Measurements from ENCODE around the gene GINS2. TPM values are rescaled to one million over a fixed set of nuclear protein-coding genes. Genes with fewer than 3 reads are reported as not detected.

The GINS2 gene
- total RNA-seq, 3 donors from 2014 or later = 60.6 to 65.8 (median 62.7) TPM

DNA sequence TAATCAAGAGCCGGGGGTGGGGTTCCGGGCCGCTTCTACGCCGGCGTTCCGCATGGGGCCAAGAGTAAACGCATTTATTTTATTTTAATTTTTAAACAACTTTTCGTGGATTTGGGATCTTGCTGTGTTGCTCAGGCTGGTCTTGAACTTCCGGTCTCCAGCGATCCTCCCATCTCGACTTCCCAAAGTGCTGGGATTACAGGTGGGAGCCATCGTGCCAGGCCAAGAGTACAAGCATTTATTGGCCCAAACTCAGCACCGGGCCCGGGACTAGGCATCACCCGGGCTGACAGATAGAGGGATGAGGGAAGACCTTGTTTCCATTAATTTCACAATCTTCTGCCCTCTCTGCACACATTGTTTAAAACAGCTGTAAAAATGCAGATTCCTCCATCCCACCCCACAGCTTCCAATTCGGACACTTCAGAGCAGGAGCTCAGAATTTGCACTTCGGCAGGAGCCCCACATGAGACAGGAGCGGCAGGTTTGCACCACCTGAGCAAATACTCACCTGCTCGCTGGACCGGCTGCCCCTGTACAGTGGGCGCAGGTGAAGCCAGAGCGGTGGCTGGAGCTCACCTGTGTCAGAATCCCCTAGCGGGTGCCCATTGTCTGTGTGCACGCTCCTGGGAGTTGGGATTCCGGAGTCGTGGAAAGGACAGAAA, 663 bp upstream of the GINS2 start:
- Mint-ChIP-seq H3K27me3 (ENCODE audit: low read depth) (peaks cover 9% of the 10 kb centered on the region), H3K9me3 (no peaks in the 10 kb centered on the region), H3K4me3 (peak overlapping the region; percentile 57), H3K36me3 (ENCODE audit: insufficient read depth) (peaks cover 3% of the 10 kb centered on the region), H3K4me1 (ENCODE audit: low read depth) (peaks cover 6% of the 10 kb centered on the region)
- ATAC-seq (no peak), DNase-seq (no peak)

DNA sequence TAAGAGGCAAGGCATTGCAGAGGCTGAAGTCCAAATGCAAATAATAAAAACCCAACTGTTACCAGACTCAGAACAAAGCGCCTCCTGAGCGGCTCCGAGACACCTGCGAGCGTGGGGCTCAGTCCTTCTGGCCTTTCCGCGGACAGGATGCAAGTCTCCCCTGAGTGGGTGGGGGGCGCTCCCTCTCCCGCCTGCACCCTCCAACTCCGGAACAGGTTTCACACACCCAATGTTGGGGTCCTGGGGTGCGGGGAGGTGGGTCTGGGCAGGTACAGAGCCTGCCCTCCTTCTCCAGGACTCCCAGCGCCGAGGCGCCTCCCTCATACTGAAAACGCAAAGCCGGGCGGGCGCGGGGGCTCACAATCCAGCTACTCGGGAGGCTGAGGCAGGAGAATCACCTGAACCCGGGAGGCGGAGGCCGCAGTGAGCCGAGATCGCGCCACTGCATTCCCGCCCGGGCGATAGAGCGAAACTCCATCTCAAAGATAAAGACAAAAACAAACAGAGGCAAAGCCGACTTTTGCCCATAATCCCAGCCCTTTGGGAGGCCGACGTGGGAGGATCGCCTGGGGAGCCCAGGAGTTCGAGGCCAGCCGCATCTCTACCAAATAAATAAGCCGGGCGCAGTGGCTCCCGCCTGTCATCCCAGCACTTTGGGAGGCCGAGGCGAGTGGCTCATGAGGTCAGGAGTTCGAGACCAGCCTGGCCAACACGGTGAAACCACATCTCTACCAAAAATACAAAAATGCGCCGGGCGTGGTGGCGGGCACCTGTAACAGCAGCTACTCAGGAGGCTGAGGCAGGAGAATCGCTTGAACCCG, 893 bp downstream of the GINS2 start:
- no peak for DNase-seq
- Mint-ChIP-seq H3K9me3 (no peaks in the 10 kb centered on the region), H3K27me3 (ENCODE audit: low read depth) (peaks cover 3% of the 10 kb centered on the region), H3K4me1 (ENCODE audit: low read depth) (peaks cover 6% of the 10 kb centered on the region), H3K36me3 (ENCODE audit: insufficient read depth) (peaks cover 5% of the 10 kb centered on the region), H3K4me3 (peak overlapping the region; percentile 86)
- peak; percentile 1 to 13 for ATAC-seq

DNA sequence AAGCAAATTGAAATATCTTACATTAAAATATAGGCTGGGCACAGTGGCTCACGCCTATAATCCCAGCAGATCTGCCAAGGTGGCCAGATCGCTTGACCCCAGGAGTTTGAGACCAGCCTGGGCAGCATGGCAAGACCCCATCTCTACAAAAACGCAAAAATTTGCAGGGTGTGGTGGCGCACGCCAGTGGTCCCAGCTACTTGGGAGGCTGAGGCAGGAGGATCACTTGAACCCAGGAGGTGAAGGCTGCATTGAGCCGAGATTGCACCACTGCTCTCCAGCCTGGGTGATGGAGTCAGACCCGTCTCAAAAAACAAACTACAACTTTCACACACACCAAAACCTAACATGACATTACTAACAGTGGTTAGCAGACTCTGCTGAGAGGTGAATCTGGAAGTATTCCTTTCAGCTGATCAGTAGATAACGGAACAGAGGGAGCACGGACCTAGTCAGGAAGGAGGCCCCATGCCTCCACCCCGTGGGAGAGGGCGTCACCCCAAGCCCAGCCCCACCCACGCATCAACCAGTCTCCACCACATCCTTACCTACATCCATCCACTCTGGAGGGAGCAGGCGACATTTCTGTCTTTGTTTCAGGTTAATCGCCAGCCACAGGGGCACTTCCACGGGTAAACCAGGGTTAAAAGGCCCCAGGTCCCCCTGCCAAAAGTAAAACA, 1.7 kb downstream of the GINS2 start:
- Mint-ChIP-seq H3K9me3 (no peaks in the 10 kb centered on the region), H3K27me3 (ENCODE audit: low read depth) (no peaks in the 10 kb centered on the region), H3K4me3 (peak overlapping the region; percentile 86), H3K4me1 (ENCODE audit: low read depth) (peaks cover 6% of the 10 kb centered on the region), H3K36me3 (ENCODE audit: insufficient read depth) (peaks cover 5% of the 10 kb centered on the region)
- ATAC-seq (no peak), DNase-seq (no peak)

DNA sequence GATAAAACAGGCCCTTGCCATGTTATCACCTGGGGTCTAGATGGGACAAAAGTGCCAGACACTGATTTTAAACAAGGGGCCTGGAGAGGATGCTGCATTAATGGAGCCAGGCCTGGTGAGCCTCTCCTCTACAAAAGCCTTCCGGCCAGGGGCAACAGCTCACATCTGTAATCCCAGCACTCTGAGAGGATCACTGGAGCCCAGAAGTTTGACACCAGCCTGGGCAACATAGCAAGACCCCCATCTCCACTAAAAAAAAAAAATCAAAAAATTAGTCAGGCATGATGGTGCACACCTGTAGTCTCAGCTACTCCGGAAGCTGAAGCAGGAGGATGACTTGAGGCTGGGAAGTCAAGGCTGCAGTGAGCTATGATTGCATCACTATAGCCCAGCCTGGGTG, 3.5 kb downstream of the GINS2 start:
- ATAC-seq (no peak), DNase-seq (no peak)
- Mint-ChIP-seq H3K36me3 (ENCODE audit: insufficient read depth) (peaks cover 15% of the 10 kb centered on the region), H3K4me3 (no peak overlapping the region), H3K27me3 (ENCODE audit: low read depth) (no peaks in the 10 kb centered on the region), H3K4me1 (ENCODE audit: low read depth) (peaks cover 11% of the 10 kb centered on the region), H3K9me3 (no peaks in the 10 kb centered on the region)

DNA sequence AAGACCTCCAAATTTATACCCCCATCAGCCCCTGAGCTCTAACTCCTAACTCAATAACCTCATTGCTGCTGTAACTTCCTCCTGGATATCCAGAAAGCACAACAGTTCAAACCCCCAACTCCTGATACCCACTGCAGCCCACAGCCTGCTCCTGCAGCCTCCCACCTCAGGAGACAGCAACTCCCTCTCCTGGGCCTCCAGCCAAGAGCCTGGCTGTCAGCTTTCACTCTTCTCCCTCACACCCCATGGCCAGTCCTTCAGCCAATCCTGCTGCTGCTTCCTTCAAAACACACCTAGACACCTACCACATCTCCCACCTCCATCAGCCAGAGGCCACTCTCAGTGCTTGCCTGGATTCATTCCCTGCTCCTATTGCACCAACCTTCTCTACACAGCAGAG, 5.4 kb downstream of the GINS2 start:
- Mint-ChIP-seq H3K9me3 (no peaks in the 10 kb centered on the region), H3K27me3 (ENCODE audit: low read depth) (no peaks in the 10 kb centered on the region), H3K36me3 (ENCODE audit: insufficient read depth) (peaks cover 15% of the 10 kb centered on the region), H3K4me3 (no peak overlapping the region), H3K4me1 (ENCODE audit: low read depth) (peaks cover 11% of the 10 kb centered on the region)
- DNase-seq (no peak), ATAC-seq (no peak)

DNA sequence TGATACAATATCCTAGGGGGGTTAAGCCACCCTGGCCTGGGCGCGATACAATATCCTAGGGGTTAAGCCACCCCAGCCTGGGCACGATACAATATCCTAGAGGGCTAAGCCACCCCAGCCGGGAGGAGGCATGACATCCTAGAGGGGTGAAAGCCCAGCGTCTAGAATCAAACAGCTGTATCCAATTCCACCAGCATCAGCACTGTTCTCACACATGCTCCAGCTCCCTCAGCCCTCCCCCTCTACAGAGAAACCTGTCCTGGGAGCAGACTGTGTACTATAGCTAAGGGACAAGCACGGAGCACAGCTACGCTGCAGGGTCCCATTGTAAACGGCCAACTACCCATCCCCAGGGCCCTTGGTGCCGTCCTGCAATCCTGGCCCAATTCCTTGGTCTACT, 6.2 kb downstream of the GINS2 start:
- Mint-ChIP-seq H3K36me3 (ENCODE audit: insufficient read depth) (peaks cover 15% of the 10 kb centered on the region), H3K27me3 (ENCODE audit: low read depth) (no peaks in the 10 kb centered on the region), H3K9me3 (no peaks in the 10 kb centered on the region), H3K4me1 (ENCODE audit: low read depth) (peaks cover 11% of the 10 kb centered on the region), H3K4me3 (no peak overlapping the region)
- ATAC-seq (no peak), DNase-seq (no peak)

DNA sequence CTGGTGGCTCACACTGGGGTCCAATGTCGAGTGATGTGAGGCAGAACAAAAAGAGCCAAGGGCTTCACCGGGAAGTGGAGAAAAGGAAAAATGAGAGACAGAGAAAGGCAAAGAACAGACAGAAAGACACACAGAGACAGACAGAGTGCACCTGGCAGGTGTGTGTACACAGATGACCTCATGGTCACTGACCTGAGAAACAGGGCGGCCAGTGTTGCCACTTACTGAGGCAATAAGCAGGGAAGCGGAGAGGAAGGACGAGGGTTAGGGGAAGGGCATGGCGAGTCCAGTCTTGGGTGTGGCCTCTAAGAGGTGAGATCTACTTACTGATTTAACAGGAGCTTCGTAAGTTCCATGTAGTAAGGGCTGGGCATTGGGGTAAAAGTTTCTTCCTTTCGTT, 7.5 kb downstream of the GINS2 start:
- Mint-ChIP-seq H3K4me1 (ENCODE audit: low read depth) (peaks cover 6% of the 10 kb centered on the region), H3K27me3 (ENCODE audit: low read depth) (no peaks in the 10 kb centered on the region), H3K4me3 (no peak overlapping the region), H3K36me3 (ENCODE audit: insufficient read depth) (peaks cover 12% of the 10 kb centered on the region), H3K9me3 (no peaks in the 10 kb centered on the region)
- DNase-seq (no peak), ATAC-seq (no peak)

DNA sequence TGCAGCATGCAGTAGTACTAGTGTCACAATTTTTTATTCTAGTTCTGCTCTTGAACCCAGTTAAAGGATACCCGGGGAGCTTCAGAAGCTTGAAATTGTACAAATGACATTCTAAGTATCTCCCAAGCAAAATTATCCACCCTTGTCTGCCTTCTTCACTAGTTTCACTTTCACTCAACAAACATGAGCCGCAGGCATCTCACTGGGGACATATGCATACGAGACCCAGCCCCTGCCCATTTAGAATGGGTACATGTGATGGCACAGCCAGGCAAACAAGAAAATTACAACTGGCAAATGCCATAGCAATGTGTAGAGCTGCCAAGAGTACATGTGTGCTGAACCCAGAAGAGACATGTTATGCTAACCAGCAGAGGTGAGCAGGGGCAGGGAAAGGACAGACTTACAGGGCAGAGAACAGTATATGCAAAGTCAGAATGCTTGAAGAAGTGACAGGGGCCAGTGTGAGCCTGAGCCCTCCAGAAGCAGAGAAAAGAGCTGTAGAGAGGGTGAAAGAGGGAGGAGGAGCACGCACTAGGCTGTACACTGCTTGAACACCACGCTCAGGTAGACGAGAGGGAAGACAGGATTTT, 8.3 kb downstream of the GINS2 start:
- peaks cover 6% of the 10 kb centered on the region for H3K4me1 Mint-ChIP-seq (ENCODE audit: low read depth)
- ATAC-seq (no peak), DNase-seq (no peak)
- H3K9me3 Mint-ChIP-seq = no peaks in the 10 kb centered on the region
- peaks cover 12% of the 10 kb centered on the region for H3K36me3 Mint-ChIP-seq (ENCODE audit: insufficient read depth)
- peak overlapping the region; percentile 12 for H3K4me3 Mint-ChIP-seq
- no peaks in the 10 kb centered on the region for H3K27me3 Mint-ChIP-seq (ENCODE audit: low read depth)

DNA sequence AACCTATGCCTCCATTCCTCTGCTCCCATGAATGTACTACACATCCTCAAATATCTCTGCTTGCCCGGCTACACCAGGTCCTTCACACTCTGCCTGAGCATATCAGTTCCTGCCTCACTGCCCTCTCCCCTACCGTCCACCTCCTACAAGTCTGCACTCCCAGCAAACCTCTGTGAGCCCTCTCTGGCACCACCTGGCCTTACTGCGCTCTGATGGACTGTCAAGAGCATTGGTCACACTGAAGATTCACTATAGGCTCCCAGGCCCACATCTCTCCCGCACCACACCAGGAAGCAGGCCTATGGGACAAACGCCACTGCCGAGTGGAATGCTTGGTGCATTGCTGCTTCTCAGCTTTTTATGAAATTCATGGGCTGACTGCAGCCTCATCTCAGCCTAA, 8.9 kb downstream of the GINS2 start:
- ATAC-seq (no peak), DNase-seq (no peak)
- Mint-ChIP-seq H3K36me3 (ENCODE audit: insufficient read depth) (peaks cover 13% of the 10 kb centered on the region), H3K4me1 (ENCODE audit: low read depth) (peaks cover 6% of the 10 kb centered on the region), H3K4me3 (no peak overlapping the region), H3K9me3 (no peaks in the 10 kb centered on the region), H3K27me3 (ENCODE audit: low read depth) (no peaks in the 10 kb centered on the region)

DNA sequence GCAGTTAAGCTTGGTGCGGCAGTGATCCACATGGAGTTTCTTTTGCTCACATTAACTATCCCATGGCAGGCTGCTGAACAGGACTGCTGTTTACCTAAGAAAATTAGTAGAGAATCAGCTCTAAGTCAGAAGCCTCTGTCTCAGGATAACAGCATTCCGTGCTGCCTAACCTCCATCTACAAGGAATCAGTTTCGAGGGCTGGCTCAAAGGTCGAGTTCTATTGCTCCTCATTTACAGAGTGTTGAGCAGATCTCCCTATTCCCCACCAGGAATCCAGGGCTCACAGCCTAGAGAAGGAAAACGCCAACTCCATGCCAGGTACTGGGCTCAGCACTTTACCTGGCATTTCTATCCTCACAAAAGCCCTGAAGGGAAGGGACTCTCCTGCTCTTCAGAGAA, 9.9 kb downstream of the GINS2 start:
- Mint-ChIP-seq H3K9me3 (no peaks in the 10 kb centered on the region), H3K4me1 (ENCODE audit: low read depth) (peaks cover 8% of the 10 kb centered on the region), H3K36me3 (ENCODE audit: insufficient read depth) (peaks cover 17% of the 10 kb centered on the region), H3K27me3 (ENCODE audit: low read depth) (no peaks in the 10 kb centered on the region), H3K4me3 (no peak overlapping the region)
- no peak for ATAC-seq
- DNase-seq = no peak

DNA sequence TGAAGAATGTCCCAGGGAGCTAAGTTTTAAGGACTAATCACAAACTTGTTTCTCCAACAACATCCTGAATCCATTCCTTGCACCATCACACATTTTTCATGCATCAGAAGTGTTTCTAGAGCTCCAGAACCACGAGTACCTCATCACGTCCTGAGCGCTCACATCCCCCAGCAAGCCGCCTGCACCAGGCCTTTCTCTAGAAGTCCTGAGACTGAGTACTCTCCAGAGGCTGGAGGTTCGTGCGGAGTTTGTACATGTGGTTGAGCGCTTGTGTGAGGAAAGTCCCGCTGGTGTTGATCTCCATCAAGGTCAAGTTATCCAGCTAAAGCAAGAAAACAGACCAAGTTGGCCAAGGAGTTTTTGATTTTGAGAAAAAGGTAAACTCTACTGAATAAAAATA, 10.7 kb downstream of the GINS2 start:
- Mint-ChIP-seq H3K4me1 (ENCODE audit: low read depth) (peaks cover 8% of the 10 kb centered on the region), H3K27me3 (ENCODE audit: low read depth) (no peaks in the 10 kb centered on the region), H3K4me3 (no peak overlapping the region), H3K9me3 (no peaks in the 10 kb centered on the region), H3K36me3 (ENCODE audit: insufficient read depth) (peaks cover 18% of the 10 kb centered on the region)
- no peak for ATAC-seq
- no peak for DNase-seq

DNA sequence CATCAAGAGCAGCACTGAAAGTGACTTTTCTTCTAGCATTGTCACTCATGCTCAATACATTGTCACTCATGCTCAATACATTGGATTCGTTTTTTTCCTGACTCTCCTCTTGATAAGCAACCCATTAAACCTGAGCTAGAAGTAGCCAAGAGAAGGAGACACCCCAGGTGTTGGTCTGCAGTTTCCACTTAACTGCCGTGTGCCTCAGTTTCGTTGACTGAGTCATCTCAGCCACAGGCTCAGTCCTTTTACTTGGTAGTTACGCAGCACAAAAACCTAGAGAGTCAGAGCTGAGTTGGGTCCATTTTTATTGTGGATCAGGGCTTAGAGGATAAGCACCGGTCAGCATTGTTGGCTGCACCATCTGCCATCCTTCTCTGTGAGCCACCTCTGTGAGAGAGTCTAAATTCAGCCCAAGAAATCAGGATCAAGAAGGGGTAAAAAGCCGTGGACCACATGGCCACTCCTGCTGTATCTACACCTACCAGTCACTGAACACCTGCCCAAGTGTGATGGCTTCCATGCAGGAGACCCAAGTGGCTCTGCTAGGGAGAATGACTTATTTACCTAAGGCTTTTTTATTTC, 11.3 kb downstream of the GINS2 start:
- H3K36me3 Mint-ChIP-seq (ENCODE audit: insufficient read depth) = peaks cover 22% of the 10 kb centered on the region
- H3K27me3 Mint-ChIP-seq (ENCODE audit: low read depth) = no peaks in the 10 kb centered on the region
- no peaks in the 10 kb centered on the region for H3K9me3 Mint-ChIP-seq
- ATAC-seq (no peak), DNase-seq (no peak)
- H3K4me1 Mint-ChIP-seq (ENCODE audit: low read depth) = peaks cover 8% of the 10 kb centered on the region
- H3K4me3 Mint-ChIP-seq = no peak overlapping the region

DNA sequence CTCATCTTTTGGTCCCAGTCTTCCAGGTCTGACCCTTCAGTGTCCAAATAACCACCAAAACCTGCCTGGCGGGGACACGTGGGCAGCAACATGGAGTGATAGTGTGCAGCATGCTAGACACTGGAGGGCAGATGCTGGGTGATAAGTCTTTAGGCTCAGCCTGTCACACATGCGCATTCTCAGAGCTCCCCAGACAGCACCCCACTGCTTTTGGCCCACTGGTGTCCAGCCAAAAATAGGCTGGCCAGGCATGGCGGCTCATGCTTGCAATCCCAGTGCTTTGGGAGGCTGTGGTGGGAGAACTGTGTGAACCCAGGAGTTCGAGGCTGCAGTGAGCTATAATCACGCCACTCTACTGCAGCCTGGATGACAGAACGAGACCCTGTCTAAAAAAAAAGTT, 12.3 kb downstream of the GINS2 start:
- no peak overlapping the region for H3K4me3 Mint-ChIP-seq
- ATAC-seq (no peak), DNase-seq (no peak)
- peaks cover 29% of the 10 kb centered on the region for H3K36me3 Mint-ChIP-seq (ENCODE audit: insufficient read depth)
- peaks cover 8% of the 10 kb centered on the region for H3K4me1 Mint-ChIP-seq (ENCODE audit: low read depth)
- H3K9me3 Mint-ChIP-seq = no peaks in the 10 kb centered on the region
- H3K27me3 Mint-ChIP-seq (ENCODE audit: low read depth) = no peaks in the 10 kb centered on the region

DNA sequence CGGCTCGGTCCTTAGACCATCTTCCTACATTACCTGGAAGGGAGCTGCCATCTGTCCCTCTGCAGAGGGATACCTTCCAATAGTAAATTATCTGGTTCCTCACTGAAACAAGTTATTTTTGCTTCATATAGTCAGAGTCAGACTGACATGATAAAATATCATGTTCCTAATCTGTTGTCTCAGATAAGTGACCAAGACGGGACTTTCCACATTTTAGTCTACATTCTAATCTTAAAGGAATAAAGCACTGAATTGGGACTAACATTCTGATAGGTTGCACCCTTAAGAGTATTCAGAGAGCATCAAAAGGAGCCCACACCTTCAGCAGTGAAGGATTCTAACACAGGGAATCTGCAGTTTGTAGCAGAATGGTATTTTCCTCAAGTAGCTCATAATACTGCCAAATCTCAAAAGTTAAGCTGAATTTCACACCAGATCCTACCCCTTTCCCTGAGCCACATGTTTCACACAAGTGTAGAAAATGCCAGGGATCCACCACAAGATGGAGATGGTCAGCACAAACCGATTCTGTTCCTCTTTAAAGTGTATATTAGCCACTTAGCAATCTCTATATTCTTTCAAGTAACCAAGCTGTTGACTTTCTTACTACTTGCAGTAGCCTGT, 13.4 kb downstream of the GINS2 start:
- DNase-seq (no peak), ATAC-seq (no peak)
- no peaks in the 10 kb centered on the region for H3K27me3 Mint-ChIP-seq (ENCODE audit: low read depth)
- H3K9me3 Mint-ChIP-seq = no peaks in the 10 kb centered on the region
- H3K4me1 Mint-ChIP-seq (ENCODE audit: low read depth) = peaks cover 4% of the 10 kb centered on the region
- H3K36me3 Mint-ChIP-seq (ENCODE audit: insufficient read depth) = peaks cover 25% of the 10 kb centered on the region
- no peak overlapping the region for H3K4me3 Mint-ChIP-seq

All from activated T-cell treated with anti-CD3 and anti-CD28 coated beads, Interleukin-2, amount 50 U/mL, for 4 hours (primary cell).